Limb (tissue), 2 donors: ENCODE measurements around the gene TYW1B.
A peak's percentile ranks its signal among the peaks of the same experiment; 100 is the strongest.
"Not testable (repeated sequence)": the region's sequence is repeated elsewhere in the genome, so short reads cannot be mapped to it uniquely, and the experiment has no call there.

Experiments used
- DNase-seq, 2 donors: peaks; one replicate each; pipeline ENCODE4 v3.0.0-alpha.2; 2016; ENCODE audit errors: extremely low spot score in 2 of 2

Gene TYW1B

GRCh38 chr7:72754312-72754711, 73.7 kb downstream of the TYW1B start:
- DNase-seq, result no peak

- no peak for DNase-seq
Observed at GRCh38 chr7:72753781-72754180, 74.2 kb downstream of the TYW1B start.

- not testable (repeated sequence) for DNase-seq
Observed at GRCh38 chr7:72753229-72753628, 74.8 kb downstream of the TYW1B start.

GRCh38 chr7:72751978-72752377, 76.0 kb downstream of the TYW1B start:
- DNase-seq, result no peak

- no peak for DNase-seq
Observed at GRCh38 chr7:72751378-72751777, 76.6 kb downstream of the TYW1B start.

GRCh38 chr7:72748649-72749048, 79.4 kb downstream of the TYW1B start:
- not testable (repeated sequence) for DNase-seq

GRCh38 chr7:72744244-72744926, 83.6 kb downstream of the TYW1B start:
- DNase-seq, result peak in 1 of 2 donors; percentile 2

GRCh38 chr7:72743801-72744200, 84.2 kb downstream of the TYW1B start:
- not testable (repeated sequence) for DNase-seq

GRCh38 chr7:72739716-72740115, 88.3 kb downstream of the TYW1B start:
- not testable (repeated sequence) for DNase-seq

- not testable (repeated sequence) for DNase-seq
Observed at GRCh38 chr7:72735855-72736254, 92.1 kb downstream of the TYW1B start.

GRCh38 chr7:72730815-72731214, 97.2 kb downstream of the TYW1B start:
- not testable (repeated sequence) for DNase-seq

GRCh38 chr7:72730384-72730783, 97.6 kb downstream of the TYW1B start:
- DNase-seq, result not testable (repeated sequence)

- not testable (repeated sequence) for DNase-seq
Observed at GRCh38 chr7:72729130-72729529, 98.9 kb downstream of the TYW1B start.

- not testable (repeated sequence) for DNase-seq
Observed at GRCh38 chr7:72722694-72723093, 105.3 kb downstream of the TYW1B start.

GRCh38 chr7:72720890-72721289, 107.1 kb downstream of the TYW1B start:
- DNase-seq, result not testable (repeated sequence)

GRCh38 chr7:72717252-72717774, 110.7 kb downstream of the TYW1B start:
- not testable (repeated sequence) for DNase-seq

GRCh38 chr7:72711927-72712326, 116.1 kb downstream of the TYW1B start:
- DNase-seq, result not testable (repeated sequence)

GRCh38 chr7:72710983-72711382, 117.0 kb downstream of the TYW1B start:
- DNase-seq, result no peak

GRCh38 chr7:72709909-72710308, 118.1 kb downstream of the TYW1B start:
- DNase-seq, result no peak

GRCh38 chr7:72708371-72709050, 119.5 kb downstream of the TYW1B start:
- DNase-seq, result not testable (repeated sequence)

- DNase-seq, result no peak
Observed at GRCh38 chr7:72706521-72706920, 121.5 kb downstream of the TYW1B start.

- DNase-seq, result not testable (repeated sequence)
Observed at GRCh38 chr7:72705693-72706092, 122.3 kb downstream of the TYW1B start.

- DNase-seq, result no peak
Observed at GRCh38 chr7:72704894-72705293, 123.1 kb downstream of the TYW1B start.
